ENCODE measurements around the gene BAX. TPM values are rescaled to one million over a fixed set of nuclear protein-coding genes. Genes with fewer than 3 reads are reported as not detected.
A peak's percentile ranks its signal among the peaks of the same experiment; 100 is the strongest.
"Not testable (repeated sequence)": the region's sequence is repeated elsewhere in the genome, so short reads cannot be mapped to it uniquely, and the experiment has no call there.

BAX gene
- total and polyA plus RNA-seq, 9 donors = 27.1 to 52.4 (median 43.1) TPM

- no peaks in the 10 kb centered on the region for H3K9me3 ChIP-seq (replicated peaks; ENCODE audit: control insufficient read depth, low read depth, low read length)
- peaks cover 75% of the 10 kb centered on the region for H3K36me3 ChIP-seq (ENCODE audit: control insufficient read depth, insufficient read depth, low read length)
- no peak overlapping the region for H3K4me3 ChIP-seq (ENCODE audit: low read length)
- H3K4me1 ChIP-seq (ENCODE audit: control insufficient read depth, insufficient read depth, low read length) = no peaks in the 10 kb centered on the region
- H3K27me3 ChIP-seq (ENCODE audit: control insufficient read depth, insufficient read depth, low read length) = no peaks in the 10 kb centered on the region
- H3K27ac ChIP-seq (ENCODE audit: low read length) = no peak overlapping the region
- WGBS (ENCODE audit: insufficient coverage) = no CpG with 5 or more reads among the region's 8 CpGs
- DNase-seq = no peak
Measured at GRCh38 chr19:48915757-48916156, 38.9 kb upstream of the BAX start.

- Histone ChIP-seq H3K27ac (ENCODE audit: low read length) (no peak overlapping the region), H3K27me3 (ENCODE audit: control insufficient read depth, insufficient read depth, low read length) (no peaks in the 10 kb centered on the region), H3K4me3 (ENCODE audit: low read length) (no peak overlapping the region), H3K4me1 (ENCODE audit: control insufficient read depth, insufficient read depth, low read length) (no peaks in the 10 kb centered on the region), H3K9me3 (replicated peaks; ENCODE audit: control insufficient read depth, low read depth, low read length) (no peaks in the 10 kb centered on the region), H3K36me3 (ENCODE audit: control insufficient read depth, insufficient read depth, low read length) (peaks cover 71% of the 10 kb centered on the region)
- DNase-seq = no peak
- 71% methylated on average over 6 of the region's 6 CpGs for WGBS (ENCODE audit: insufficient coverage)
Measured at GRCh38 chr19:48918071-48918470, 36.6 kb upstream of the BAX start.

GRCh38 chr19:48918801-48919247, 35.9 kb upstream of the BAX start:
- Histone ChIP-seq H3K27me3 (ENCODE audit: control insufficient read depth, insufficient read depth, low read length) (no peaks in the 10 kb centered on the region), H3K4me3 (ENCODE audit: low read length) (no peak overlapping the region), H3K27ac (ENCODE audit: low read length) (no peak overlapping the region), H3K9me3 (replicated peaks; ENCODE audit: control insufficient read depth, low read depth, low read length) (no peaks in the 10 kb centered on the region), H3K4me1 (ENCODE audit: control insufficient read depth, insufficient read depth, low read length) (no peaks in the 10 kb centered on the region), H3K36me3 (ENCODE audit: control insufficient read depth, insufficient read depth, low read length) (peaks cover 68% of the 10 kb centered on the region)
- no peak for DNase-seq
- 79% methylated on average over 10 of the region's 18 CpGs for WGBS (ENCODE audit: insufficient coverage)

GRCh38 chr19:48919271-48919670, 35.4 kb upstream of the BAX start:
- H3K4me1 ChIP-seq (ENCODE audit: control insufficient read depth, insufficient read depth, low read length); H3K9me3 ChIP-seq (replicated peaks; ENCODE audit: control insufficient read depth, low read depth, low read length); H3K27ac ChIP-seq (ENCODE audit: low read length); H3K4me3 ChIP-seq (ENCODE audit: low read length); DNase-seq; H3K27me3 ChIP-seq (ENCODE audit: control insufficient read depth, insufficient read depth, low read length): not testable (repeated sequence)
- WGBS (ENCODE audit: insufficient coverage) = no CpG with 5 or more reads among the region's 8 CpGs
- peaks cover 65% of the 10 kb centered on the region for H3K36me3 ChIP-seq (ENCODE audit: control insufficient read depth, insufficient read depth, low read length)

GRCh38 chr19:48920949-48921348, 33.7 kb upstream of the BAX start:
- Histone ChIP-seq H3K4me3 (ENCODE audit: low read length) (no peak overlapping the region), H3K27me3 (ENCODE audit: control insufficient read depth, insufficient read depth, low read length) (no peaks in the 10 kb centered on the region), H3K9me3 (replicated peaks; ENCODE audit: control insufficient read depth, low read depth, low read length) (no peaks in the 10 kb centered on the region), H3K36me3 (ENCODE audit: control insufficient read depth, insufficient read depth, low read length) (peaks cover 51% of the 10 kb centered on the region), H3K27ac (ENCODE audit: low read length) (no peak overlapping the region), H3K4me1 (ENCODE audit: control insufficient read depth, insufficient read depth, low read length) (no peaks in the 10 kb centered on the region)
- DNase-seq = no peak
- 81% methylated on average over 10 of the region's 10 CpGs for WGBS (ENCODE audit: insufficient coverage)

- Histone ChIP-seq H3K27me3 (ENCODE audit: control insufficient read depth, insufficient read depth, low read length) (no peaks in the 10 kb centered on the region), H3K4me3 (ENCODE audit: low read length) (no peak overlapping the region), H3K4me1 (ENCODE audit: control insufficient read depth, insufficient read depth, low read length) (no peaks in the 10 kb centered on the region), H3K27ac (ENCODE audit: low read length) (no peak overlapping the region), H3K36me3 (ENCODE audit: control insufficient read depth, insufficient read depth, low read length) (peaks cover 46% of the 10 kb centered on the region), H3K9me3 (replicated peaks; ENCODE audit: control insufficient read depth, low read depth, low read length) (no peaks in the 10 kb centered on the region)
- DNase-seq = no peak
- WGBS (ENCODE audit: insufficient coverage) = 92% methylated on average over 8 of the region's 12 CpGs
Measured at GRCh38 chr19:48921721-48922500, 32.8 kb upstream of the BAX start.

GRCh38 chr19:48922548-48923490, 31.9 kb upstream of the BAX start:
- no peak for DNase-seq
- H3K9me3 ChIP-seq (replicated peaks; ENCODE audit: control insufficient read depth, low read depth, low read length) = no peaks in the 10 kb centered on the region
- H3K4me1 ChIP-seq (ENCODE audit: control insufficient read depth, insufficient read depth, low read length) = no peaks in the 10 kb centered on the region
- H3K27me3 ChIP-seq (ENCODE audit: control insufficient read depth, insufficient read depth, low read length) = no peaks in the 10 kb centered on the region
- no peak overlapping the region for H3K4me3 ChIP-seq (ENCODE audit: low read length)
- H3K36me3 ChIP-seq (ENCODE audit: control insufficient read depth, insufficient read depth, low read length) = peaks cover 44% of the 10 kb centered on the region
- WGBS (ENCODE audit: insufficient coverage) = 81% methylated on average over 12 of the region's 18 CpGs
- no peak overlapping the region for H3K27ac ChIP-seq (ENCODE audit: low read length)

- Histone ChIP-seq H3K4me3 (ENCODE audit: low read length) (no peak overlapping the region), H3K27me3 (ENCODE audit: control insufficient read depth, insufficient read depth, low read length) (no peaks in the 10 kb centered on the region), H3K9me3 (replicated peaks; ENCODE audit: control insufficient read depth, low read depth, low read length) (no peaks in the 10 kb centered on the region), H3K27ac (ENCODE audit: low read length) (no peak overlapping the region), H3K36me3 (ENCODE audit: control insufficient read depth, insufficient read depth, low read length) (peaks cover 25% of the 10 kb centered on the region), H3K4me1 (ENCODE audit: control insufficient read depth, insufficient read depth, low read length) (peaks cover 4% of the 10 kb centered on the region)
- WGBS (ENCODE audit: insufficient coverage) = 85% methylated on average over 9 of the region's 11 CpGs
- DNase-seq = no peak
Measured at GRCh38 chr19:48925240-48925843, 29.3 kb upstream of the BAX start.

- DNase-seq; H3K4me1 ChIP-seq (ENCODE audit: control insufficient read depth, insufficient read depth, low read length); H3K27ac ChIP-seq (ENCODE audit: low read length); H3K4me3 ChIP-seq (ENCODE audit: low read length); H3K27me3 ChIP-seq (ENCODE audit: control insufficient read depth, insufficient read depth, low read length); H3K9me3 ChIP-seq (replicated peaks; ENCODE audit: control insufficient read depth, low read depth, low read length): not testable (repeated sequence)
- peaks cover 22% of the 10 kb centered on the region for H3K36me3 ChIP-seq (ENCODE audit: control insufficient read depth, insufficient read depth, low read length)
- WGBS (ENCODE audit: insufficient coverage) = no CpG with 5 or more reads among the region's 8 CpGs
Measured at GRCh38 chr19:48925890-48926289, 28.8 kb upstream of the BAX start.

GRCh38 chr19:48926909-48927308, 27.8 kb upstream of the BAX start:
- Histone ChIP-seq H3K27ac (ENCODE audit: low read length) (no peak overlapping the region), H3K36me3 (ENCODE audit: control insufficient read depth, insufficient read depth, low read length) (peaks cover 13% of the 10 kb centered on the region), H3K4me3 (ENCODE audit: low read length) (no peak overlapping the region), H3K27me3 (ENCODE audit: control insufficient read depth, insufficient read depth, low read length) (peaks cover 3% of the 10 kb centered on the region), H3K4me1 (ENCODE audit: control insufficient read depth, insufficient read depth, low read length) (peaks cover 4% of the 10 kb centered on the region), H3K9me3 (replicated peaks; ENCODE audit: control insufficient read depth, low read depth, low read length) (no peaks in the 10 kb centered on the region)
- WGBS (ENCODE audit: insufficient coverage) = 53% methylated on average over 6 of the region's 10 CpGs
- peak; percentile 62 for DNase-seq

Measured in muscle of leg (tissue), 11 donors.